ENCODE results near the gene CRYBB3.
"Not testable (repeated sequence)": the region's sequence is repeated elsewhere in the genome, so short reads cannot be mapped to it uniquely, and the experiment has no call there.

The CRYBB3 gene

GRCh38 chr22:25167834-25168601 lies 31.6 kb upstream of the CRYBB3 start:
- Mint-ChIP-seq H3K36me3 (no peaks in the 10 kb centered on the region), H3K4me3 (no peak overlapping the region), H3K27ac (no peak overlapping the region), H3K9me3 (no peaks in the 10 kb centered on the region), H3K27me3 (no peaks in the 10 kb centered on the region), H3K4me1 (no peaks in the 10 kb centered on the region)
- CTCF ChIA-PET = no interaction called here
- DNase-seq = no peak

- CTCF ChIA-PET = interaction anchor here (0.6 to 1.6 kb wide), 2 partner anchors 59 to 293 kb away, joined by 3 read pairs; no protein-coding TSS in a partner anchor
- DNase-seq = no peak
- H3K9me3 Mint-ChIP-seq = no peaks in the 10 kb centered on the region
- no peaks in the 10 kb centered on the region for H3K27me3 Mint-ChIP-seq
- H3K36me3 Mint-ChIP-seq = no peaks in the 10 kb centered on the region
- no peak overlapping the region for H3K27ac Mint-ChIP-seq
- no peaks in the 10 kb centered on the region for H3K4me1 Mint-ChIP-seq
- H3K4me3 Mint-ChIP-seq = no peak overlapping the region
These were observed 30.2 kb upstream of the CRYBB3 start for GRCh38 chr22:25169278-25170031.

- DNase-seq = no peak
- H3K27ac Mint-ChIP-seq = no peak overlapping the region
- CTCF ChIA-PET = interaction anchor here (1.6 kb wide), 1 partner anchor 60 kb away, joined by 3 read pairs; no protein-coding TSS in a partner anchor
These were observed 29.2 kb upstream of the CRYBB3 start for GRCh38 chr22:25170426-25170980.

GRCh38 chr22:25172153-25172552 lies 27.5 kb upstream of the CRYBB3 start:
- no peaks in the 10 kb centered on the region for H3K4me1 Mint-ChIP-seq
- no peaks in the 10 kb centered on the region for H3K27me3 Mint-ChIP-seq
- peak; percentile 55 for DNase-seq
- CTCF ChIA-PET = interaction anchor here (0.5 to 2.3 kb wide), 6 partner anchors 30 to 119 kb away, joined by 3 to 14 read pairs (median 4); no protein-coding TSS in a partner anchor
- no peak overlapping the region for H3K4me3 Mint-ChIP-seq
- peaks cover 7% of the 10 kb centered on the region for H3K36me3 Mint-ChIP-seq
- no peaks in the 10 kb centered on the region for H3K9me3 Mint-ChIP-seq
- no peak overlapping the region for H3K27ac Mint-ChIP-seq

More at GRCh38 chr22:25170426-25170980, 29.2 kb upstream of the CRYBB3 start:
- Mint-ChIP-seq H3K4me3 (no peak overlapping the region), H3K36me3 (no peaks in the 10 kb centered on the region), H3K4me1 (no peaks in the 10 kb centered on the region), H3K9me3 (no peaks in the 10 kb centered on the region), H3K27me3 (no peaks in the 10 kb centered on the region)

- no peak overlapping the region for H3K27ac Mint-ChIP-seq
These were observed 25.3 kb upstream of the CRYBB3 start for GRCh38 chr22:25174156-25174887.

GRCh38 chr22:25174888-25175411 lies 24.7 kb upstream of the CRYBB3 start:
- no peak overlapping the region for H3K4me3 Mint-ChIP-seq
- H3K9me3 Mint-ChIP-seq = peaks cover 8% of the 10 kb centered on the region
- CTCF ChIA-PET = no interaction called here
- H3K27ac Mint-ChIP-seq = no peak overlapping the region
- no peak for DNase-seq
- no peaks in the 10 kb centered on the region for H3K27me3 Mint-ChIP-seq
- peaks cover 23% of the 10 kb centered on the region for H3K36me3 Mint-ChIP-seq
- no peaks in the 10 kb centered on the region for H3K4me1 Mint-ChIP-seq

More at GRCh38 chr22:25174156-25174887, 25.3 kb upstream of the CRYBB3 start:
- peaks cover 2% of the 10 kb centered on the region for H3K9me3 Mint-ChIP-seq
- H3K4me3 Mint-ChIP-seq = no peak overlapping the region
- peaks cover 17% of the 10 kb centered on the region for H3K36me3 Mint-ChIP-seq
- CTCF ChIA-PET = interaction anchor here (1.0 to 2.3 kb wide), 3 partner anchors 10 to 122 kb away, joined by 3 to 14 read pairs (median 5); no protein-coding TSS in a partner anchor
- no peaks in the 10 kb centered on the region for H3K4me1 Mint-ChIP-seq
- no peaks in the 10 kb centered on the region for H3K27me3 Mint-ChIP-seq
- DNase-seq = no peak

GRCh38 chr22:25176175-25176574 lies 23.5 kb upstream of the CRYBB3 start:
- no peak overlapping the region for H3K4me3 Mint-ChIP-seq
- H3K4me1 Mint-ChIP-seq = no peaks in the 10 kb centered on the region
- H3K27ac Mint-ChIP-seq = no peak overlapping the region

GRCh38 chr22:25176799-25177198 lies 22.9 kb upstream of the CRYBB3 start:
- H3K9me3 Mint-ChIP-seq = peaks cover 9% of the 10 kb centered on the region
- CTCF ChIA-PET = no interaction called here
- H3K27ac Mint-ChIP-seq = no peak overlapping the region
- peaks cover 26% of the 10 kb centered on the region for H3K36me3 Mint-ChIP-seq
- no peaks in the 10 kb centered on the region for H3K4me1 Mint-ChIP-seq
- H3K27me3 Mint-ChIP-seq = no peaks in the 10 kb centered on the region
- no peak for DNase-seq
- no peak overlapping the region for H3K4me3 Mint-ChIP-seq

More at GRCh38 chr22:25176175-25176574, 23.5 kb upstream of the CRYBB3 start:
- Mint-ChIP-seq H3K9me3 (peaks cover 9% of the 10 kb centered on the region), H3K36me3 (peaks cover 24% of the 10 kb centered on the region), H3K27me3 (no peaks in the 10 kb centered on the region)
- DNase-seq = no peak
- CTCF ChIA-PET = no interaction called here

GRCh38 chr22:25177226-25177625 lies 22.4 kb upstream of the CRYBB3 start:
- Mint-ChIP-seq H3K27me3 (no peaks in the 10 kb centered on the region), H3K27ac (no peak overlapping the region), H3K9me3 (peaks cover 9% of the 10 kb centered on the region), H3K4me1 (no peaks in the 10 kb centered on the region), H3K36me3 (peaks cover 26% of the 10 kb centered on the region), H3K4me3 (no peak overlapping the region)
- CTCF ChIA-PET = no interaction called here
- no peak for DNase-seq

GRCh38 chr22:25177895-25178294 lies 21.8 kb upstream of the CRYBB3 start:
- H3K36me3 Mint-ChIP-seq = peaks cover 29% of the 10 kb centered on the region
- no peaks in the 10 kb centered on the region for H3K4me1 Mint-ChIP-seq
- peaks cover 9% of the 10 kb centered on the region for H3K9me3 Mint-ChIP-seq
- no peaks in the 10 kb centered on the region for H3K27me3 Mint-ChIP-seq
- H3K27ac Mint-ChIP-seq = no peak overlapping the region
- CTCF ChIA-PET = no interaction called here
- H3K4me3 Mint-ChIP-seq = no peak overlapping the region
- no peak for DNase-seq

- H3K9me3 Mint-ChIP-seq, DNase-seq, H3K27me3 Mint-ChIP-seq, CTCF ChIA-PET, H3K4me1 Mint-ChIP-seq: not testable (repeated sequence)
- H3K4me3 Mint-ChIP-seq = peak overlapping the region; percentile 65
- peak overlapping the region; percentile 87 for H3K27ac Mint-ChIP-seq
- peaks cover 29% of the 10 kb centered on the region for H3K36me3 Mint-ChIP-seq
These were observed 21.3 kb upstream of the CRYBB3 start for GRCh38 chr22:25178348-25178747.

- CTCF ChIA-PET, DNase-seq, H3K4me3 Mint-ChIP-seq, H3K9me3 Mint-ChIP-seq, H3K27ac Mint-ChIP-seq, H3K27me3 Mint-ChIP-seq, H3K4me1 Mint-ChIP-seq: not testable (repeated sequence)
- peaks cover 29% of the 10 kb centered on the region for H3K36me3 Mint-ChIP-seq
These were observed 20.6 kb upstream of the CRYBB3 start for GRCh38 chr22:25178869-25179631.

Measured in activated naive CD4-positive, alpha-beta T cell treated with anti-CD3 and anti-CD28 coated beads, Interleukin-2, amount 10 ng/mL, durations not matched to agents 7 days and 5 days (primary cell).